Measurements from ENCODE around the gene AHCYL2. TPM values are rescaled to one million over a fixed set of nuclear protein-coding genes. Genes with fewer than 3 reads are reported as not detected.

The AHCYL2 gene
- total and polyA plus RNA-seq, 2 experiments from 2014 or later, result 7.8 to 29.4 TPM

DNA sequence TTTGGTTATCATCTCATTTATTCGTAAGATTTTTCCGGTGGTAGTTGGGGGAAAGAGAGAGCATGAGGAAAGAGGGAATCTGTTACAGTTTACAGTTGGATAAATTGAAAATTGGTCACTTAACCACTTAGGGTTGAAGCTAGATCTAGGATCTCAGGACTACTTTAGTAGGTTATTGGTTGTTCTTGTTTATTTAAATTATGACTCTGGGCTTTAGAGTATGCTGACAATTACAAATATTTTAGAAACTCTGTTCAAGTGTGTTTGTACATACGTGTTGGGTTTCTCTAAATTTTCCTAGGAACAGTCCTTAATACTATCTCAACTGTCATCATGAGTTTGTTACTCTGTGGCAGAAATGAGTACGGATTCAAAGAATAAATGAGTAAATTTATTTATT, 160.8 kb downstream of the AHCYL2 start (continued):
- TF ChIP-seq, protein P1, sequence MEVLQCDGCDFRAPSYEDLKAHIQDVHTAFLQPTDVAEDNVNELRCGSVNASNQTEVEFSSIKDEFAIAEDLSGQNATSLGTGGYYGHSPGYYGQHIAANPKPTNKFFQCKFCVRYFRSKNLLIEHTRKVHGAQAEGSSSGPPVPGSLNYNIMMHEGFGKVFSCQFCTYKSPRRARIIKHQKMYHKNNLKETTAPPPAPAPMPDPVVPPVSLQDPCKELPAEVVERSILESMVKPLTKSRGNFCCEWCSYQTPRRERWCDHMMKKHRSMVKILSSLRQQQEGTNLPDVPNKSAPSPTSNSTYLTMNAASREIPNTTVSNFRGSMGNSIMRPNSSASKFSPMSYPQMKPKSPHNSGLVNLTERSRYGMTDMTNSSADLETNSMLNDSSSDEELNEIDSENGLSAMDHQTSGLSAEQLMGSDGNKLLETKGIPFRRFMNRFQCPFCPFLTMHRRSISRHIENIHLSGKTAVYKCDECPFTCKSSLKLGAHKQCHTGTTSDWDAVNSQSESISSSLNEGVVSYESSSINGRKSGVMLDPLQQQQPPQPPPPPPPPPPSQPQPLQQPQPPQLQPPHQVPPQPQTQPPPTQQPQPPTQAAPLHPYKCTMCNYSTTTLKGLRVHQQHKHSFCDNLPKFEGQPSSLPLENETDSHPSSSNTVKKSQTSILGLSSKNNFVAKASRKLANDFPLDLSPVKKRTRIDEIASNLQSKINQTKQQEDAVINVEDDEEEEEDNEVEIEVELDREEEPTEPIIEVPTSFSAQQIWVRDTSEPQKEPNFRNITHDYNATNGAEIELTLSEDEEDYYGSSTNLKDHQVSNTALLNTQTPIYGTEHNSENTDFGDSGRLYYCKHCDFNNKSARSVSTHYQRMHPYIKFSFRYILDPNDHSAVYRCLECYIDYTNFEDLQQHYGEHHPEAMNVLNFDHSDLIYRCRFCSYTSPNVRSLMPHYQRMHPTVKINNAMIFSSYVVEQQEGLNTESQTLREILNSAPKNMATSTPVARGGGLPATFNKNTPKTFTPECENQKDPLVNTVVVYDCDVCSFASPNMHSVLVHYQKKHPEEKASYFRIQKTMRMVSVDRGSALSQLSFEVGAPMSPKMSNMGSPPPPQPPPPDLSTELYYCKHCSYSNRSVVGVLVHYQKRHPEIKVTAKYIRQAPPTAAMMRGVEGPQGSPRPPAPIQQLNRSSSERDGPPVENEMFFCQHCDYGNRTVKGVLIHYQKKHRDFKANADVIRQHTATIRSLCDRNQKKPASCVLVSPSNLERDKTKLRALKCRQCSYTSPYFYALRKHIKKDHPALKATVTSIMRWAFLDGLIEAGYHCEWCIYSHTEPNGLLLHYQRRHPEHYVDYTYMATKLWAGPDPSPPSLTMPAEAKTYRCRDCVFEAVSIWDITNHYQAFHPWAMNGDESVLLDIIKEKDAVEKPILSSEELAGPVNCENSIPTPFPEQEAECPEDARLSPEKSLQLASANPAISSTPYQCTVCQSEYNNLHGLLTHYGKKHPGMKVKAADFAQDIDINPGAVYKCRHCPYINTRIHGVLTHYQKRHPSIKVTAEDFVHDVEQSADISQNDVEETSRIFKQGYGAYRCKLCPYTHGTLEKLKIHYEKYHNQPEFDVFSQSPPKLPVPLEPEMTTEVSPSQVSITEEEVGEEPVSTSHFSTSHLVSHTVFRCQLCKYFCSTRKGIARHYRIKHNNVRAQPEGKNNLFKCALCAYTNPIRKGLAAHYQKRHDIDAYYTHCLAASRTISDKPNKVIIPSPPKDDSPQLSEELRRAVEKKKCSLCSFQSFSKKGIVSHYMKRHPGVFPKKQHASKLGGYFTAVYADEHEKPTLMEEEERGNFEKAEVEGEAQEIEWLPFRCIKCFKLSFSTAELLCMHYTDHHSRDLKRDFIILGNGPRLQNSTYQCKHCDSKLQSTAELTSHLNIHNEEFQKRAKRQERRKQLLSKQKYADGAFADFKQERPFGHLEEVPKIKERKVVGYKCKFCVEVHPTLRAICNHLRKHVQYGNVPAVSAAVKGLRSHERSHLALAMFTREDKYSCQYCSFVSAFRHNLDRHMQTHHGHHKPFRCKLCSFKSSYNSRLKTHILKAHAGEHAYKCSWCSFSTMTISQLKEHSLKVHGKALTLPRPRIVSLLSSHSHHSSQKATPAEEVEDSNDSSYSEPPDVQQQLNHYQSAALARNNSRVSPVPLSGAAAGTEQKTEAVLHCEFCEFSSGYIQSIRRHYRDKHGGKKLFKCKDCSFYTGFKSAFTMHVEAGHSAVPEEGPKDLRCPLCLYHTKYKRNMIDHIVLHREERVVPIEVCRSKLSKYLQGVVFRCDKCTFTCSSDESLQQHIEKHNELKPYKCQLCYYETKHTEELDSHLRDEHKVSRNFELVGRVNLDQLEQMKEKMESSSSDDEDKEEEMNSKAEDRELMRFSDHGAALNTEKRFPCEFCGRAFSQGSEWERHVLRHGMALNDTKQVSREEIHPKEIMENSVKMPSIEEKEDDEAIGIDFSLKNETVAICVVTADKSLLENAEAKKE (CRISPR knock-in tag; IDR thresholded peaks at IDR 0.05), result no peak
- TF ChIP-seq JUNB (IDR thresholded peaks at IDR 0.05; ENCODE audit: unreplicated experiment), result no peak
- TF ChIP-seq POLR2AphosphoS5 (IDR thresholded peaks at IDR 0.05; ENCODE audit: low read depth), result no peak
- TF ChIP-seq, protein P2, sequence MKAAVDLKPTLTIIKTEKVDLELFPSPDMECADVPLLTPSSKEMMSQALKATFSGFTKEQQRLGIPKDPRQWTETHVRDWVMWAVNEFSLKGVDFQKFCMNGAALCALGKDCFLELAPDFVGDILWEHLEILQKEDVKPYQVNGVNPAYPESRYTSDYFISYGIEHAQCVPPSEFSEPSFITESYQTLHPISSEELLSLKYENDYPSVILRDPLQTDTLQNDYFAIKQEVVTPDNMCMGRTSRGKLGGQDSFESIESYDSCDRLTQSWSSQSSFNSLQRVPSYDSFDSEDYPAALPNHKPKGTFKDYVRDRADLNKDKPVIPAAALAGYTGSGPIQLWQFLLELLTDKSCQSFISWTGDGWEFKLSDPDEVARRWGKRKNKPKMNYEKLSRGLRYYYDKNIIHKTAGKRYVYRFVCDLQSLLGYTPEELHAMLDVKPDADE (IDR thresholded peaks at IDR 0.05), result no peak
- TF ChIP-seq NANOG (IDR thresholded peaks at IDR 0.05; ENCODE audit: borderline replicate concordance), result no peak
- no peak for TF ChIP-seq ZNF331 (CRISPR knock-in tag; IDR thresholded peaks at IDR 0.05; ENCODE audit: low read depth)
- no peak for TF ChIP-seq ZNF114 (CRISPR knock-in tag; IDR thresholded peaks at IDR 0.05)
- TF ChIP-seq STAT1 (IDR thresholded peaks at IDR 0.05; ENCODE audit: unreplicated experiment), result no peak
- TF ChIP-seq CREB1 (CRISPR knock-in tag; IDR thresholded peaks at IDR 0.05; ENCODE audit: low read depth), result no peak
- TF ChIP-seq, protein P3, sequence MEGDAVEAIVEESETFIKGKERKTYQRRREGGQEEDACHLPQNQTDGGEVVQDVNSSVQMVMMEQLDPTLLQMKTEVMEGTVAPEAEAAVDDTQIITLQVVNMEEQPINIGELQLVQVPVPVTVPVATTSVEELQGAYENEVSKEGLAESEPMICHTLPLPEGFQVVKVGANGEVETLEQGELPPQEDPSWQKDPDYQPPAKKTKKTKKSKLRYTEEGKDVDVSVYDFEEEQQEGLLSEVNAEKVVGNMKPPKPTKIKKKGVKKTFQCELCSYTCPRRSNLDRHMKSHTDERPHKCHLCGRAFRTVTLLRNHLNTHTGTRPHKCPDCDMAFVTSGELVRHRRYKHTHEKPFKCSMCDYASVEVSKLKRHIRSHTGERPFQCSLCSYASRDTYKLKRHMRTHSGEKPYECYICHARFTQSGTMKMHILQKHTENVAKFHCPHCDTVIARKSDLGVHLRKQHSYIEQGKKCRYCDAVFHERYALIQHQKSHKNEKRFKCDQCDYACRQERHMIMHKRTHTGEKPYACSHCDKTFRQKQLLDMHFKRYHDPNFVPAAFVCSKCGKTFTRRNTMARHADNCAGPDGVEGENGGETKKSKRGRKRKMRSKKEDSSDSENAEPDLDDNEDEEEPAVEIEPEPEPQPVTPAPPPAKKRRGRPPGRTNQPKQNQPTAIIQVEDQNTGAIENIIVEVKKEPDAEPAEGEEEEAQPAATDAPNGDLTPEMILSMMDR (conservative IDR thresholded peaks at IDR 0.05; ENCODE audit: low read depth in 2 of 2), result no peak
- TF ChIP-seq, protein P4, sequence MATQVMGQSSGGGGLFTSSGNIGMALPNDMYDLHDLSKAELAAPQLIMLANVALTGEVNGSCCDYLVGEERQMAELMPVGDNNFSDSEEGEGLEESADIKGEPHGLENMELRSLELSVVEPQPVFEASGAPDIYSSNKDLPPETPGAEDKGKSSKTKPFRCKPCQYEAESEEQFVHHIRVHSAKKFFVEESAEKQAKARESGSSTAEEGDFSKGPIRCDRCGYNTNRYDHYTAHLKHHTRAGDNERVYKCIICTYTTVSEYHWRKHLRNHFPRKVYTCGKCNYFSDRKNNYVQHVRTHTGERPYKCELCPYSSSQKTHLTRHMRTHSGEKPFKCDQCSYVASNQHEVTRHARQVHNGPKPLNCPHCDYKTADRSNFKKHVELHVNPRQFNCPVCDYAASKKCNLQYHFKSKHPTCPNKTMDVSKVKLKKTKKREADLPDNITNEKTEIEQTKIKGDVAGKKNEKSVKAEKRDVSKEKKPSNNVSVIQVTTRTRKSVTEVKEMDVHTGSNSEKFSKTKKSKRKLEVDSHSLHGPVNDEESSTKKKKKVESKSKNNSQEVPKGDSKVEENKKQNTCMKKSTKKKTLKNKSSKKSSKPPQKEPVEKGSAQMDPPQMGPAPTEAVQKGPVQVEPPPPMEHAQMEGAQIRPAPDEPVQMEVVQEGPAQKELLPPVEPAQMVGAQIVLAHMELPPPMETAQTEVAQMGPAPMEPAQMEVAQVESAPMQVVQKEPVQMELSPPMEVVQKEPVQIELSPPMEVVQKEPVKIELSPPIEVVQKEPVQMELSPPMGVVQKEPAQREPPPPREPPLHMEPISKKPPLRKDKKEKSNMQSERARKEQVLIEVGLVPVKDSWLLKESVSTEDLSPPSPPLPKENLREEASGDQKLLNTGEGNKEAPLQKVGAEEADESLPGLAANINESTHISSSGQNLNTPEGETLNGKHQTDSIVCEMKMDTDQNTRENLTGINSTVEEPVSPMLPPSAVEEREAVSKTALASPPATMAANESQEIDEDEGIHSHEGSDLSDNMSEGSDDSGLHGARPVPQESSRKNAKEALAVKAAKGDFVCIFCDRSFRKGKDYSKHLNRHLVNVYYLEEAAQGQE (IDR thresholded peaks at IDR 0.05; ENCODE audit: unreplicated experiment), result no peak

All from GM23338 (cell line).